ENCODE results near the gene MBD3L4. TPM values are rescaled to one million over a fixed set of nuclear protein-coding genes. Genes with fewer than 3 reads are reported as not detected.

MBD3L4 gene
- total and polyA plus RNA-seq, 2 of the 13 experiments (the other 11 are each of a cell fraction or from before 2014, with no cell fraction given): not detected

- TF ChIP-seq CENPBD1 (CRISPR knock-in tag; IDR thresholded peaks at IDR 0.05; ENCODE audit: borderline replicate concordance, low read depth) (no peak), MLLT10 (CRISPR knock-in tag; IDR thresholded peaks at IDR 0.05) (no peak), MXI1 (IDR thresholded peaks at IDR 0.05; ENCODE audit: borderline replicate concordance, low read depth, low read length) (no peak), ZBTB39 (CRISPR knock-in tag; IDR thresholded peaks at IDR 0.05) (no peak), MIER3 (CRISPR knock-in tag; IDR thresholded peaks at IDR 0.05; ENCODE audit: borderline replicate concordance) (no peak), GATA4 (IDR thresholded peaks at IDR 0.05; ENCODE audit: borderline replicate concordance, low read depth) (peak; percentile 15; the same call in 1 of the 2 replicates), ZNF432 (CRISPR knock-in tag; IDR thresholded peaks at IDR 0.05; ENCODE audit: borderline replicate concordance) (no peak), SOX6 (IDR thresholded peaks at IDR 0.05) (no peak), SOX6 (CRISPR knock-in tag; IDR thresholded peaks at IDR 0.05) (no peak), ZNF251 (CRISPR knock-in tag; IDR thresholded peaks at IDR 0.05) (no peak), ZNF567 (CRISPR knock-in tag; IDR thresholded peaks at IDR 0.05; ENCODE audit: borderline replicate concordance) (peak; percentile 81; the same call in 1 of the 2 replicates), HNF1A (IDR thresholded peaks at IDR 0.05; ENCODE audit: low read depth) (no peak; the same call in 1 of the 2 replicates), HNF1A (CRISPR knock-in tag; IDR thresholded peaks at IDR 0.05; ENCODE audit: borderline replicate concordance) (0 out of 2 replicates have a peak, but pooled peaks have one; percentile 29), U2AF1 (optimal IDR thresholded peaks at IDR 0.05; ENCODE audit: low read depth, low read length) (no peak), ZMYM3 (CRISPR knock-in tag; IDR thresholded peaks at IDR 0.05) (no peak), POLR2A (IDR thresholded peaks at IDR 0.05; ENCODE audit: insufficient read depth in 1 of 2, low read depth in 2 of 2, low read length in 2 of 2) (peak; percentile 64 to 87), ZFYVE20 (CRISPR knock-in tag; IDR thresholded peaks at IDR 0.05; ENCODE audit: borderline replicate concordance, low read depth) (no peak), ZNF513 (CRISPR knock-in tag; conservative IDR thresholded peaks at IDR 0.05) (no peak), RXRB (CRISPR knock-in tag; IDR thresholded peaks at IDR 0.05; ENCODE audit: borderline replicate concordance) (0 out of 2 replicates have a peak, but pooled peaks have one; percentile 7), ZNF30 (CRISPR knock-in tag; IDR thresholded peaks at IDR 0.05) (no peak), YEATS2 (CRISPR knock-in tag; IDR thresholded peaks at IDR 0.05; ENCODE audit: borderline replicate concordance) (peak; percentile 50; the same call in 1 of the 2 replicates)
Measured at GRCh38 chr19:7069042-7069903, 29.3 kb upstream of the MBD3L4 start, which contains the start of gene ZNF557 (continued).
